ENCODE results near the gene IKZF2.

The IKZF2 gene

DNA sequence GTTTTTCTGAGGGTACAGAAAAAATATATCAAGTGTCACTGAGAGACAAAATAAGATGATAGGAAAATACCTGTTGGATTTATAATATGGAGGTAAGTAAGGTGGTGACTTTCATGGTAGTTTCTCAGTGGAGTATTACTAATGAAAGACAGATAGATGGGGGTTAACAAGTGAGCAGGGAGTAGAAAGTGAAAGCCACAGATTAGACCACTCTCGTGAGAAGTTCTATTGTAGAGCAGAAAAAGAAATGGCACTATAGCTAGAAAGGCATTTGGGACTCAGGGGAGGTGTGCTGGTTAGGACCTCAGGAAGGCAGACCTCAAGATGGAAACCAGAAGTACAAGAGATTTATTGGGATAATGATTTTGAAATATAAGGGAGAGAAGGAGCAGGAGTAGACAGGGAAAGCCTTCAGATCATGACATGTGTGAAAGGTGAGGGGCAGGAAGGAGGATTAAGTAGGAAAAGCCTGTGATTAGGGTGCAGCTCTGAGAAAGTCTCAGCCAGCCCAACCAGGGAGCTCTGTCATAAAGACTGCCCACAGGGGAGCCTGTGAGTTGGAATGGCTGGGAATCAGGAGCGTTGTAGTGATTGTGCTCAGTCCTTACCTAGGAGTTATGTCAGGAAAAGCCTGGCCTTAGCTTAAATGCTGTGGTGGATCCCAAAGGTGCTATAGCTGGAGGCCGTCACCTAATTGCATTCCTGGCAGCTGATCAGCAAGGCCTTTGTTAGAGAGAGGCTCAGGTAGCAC is 198.1 kb downstream of the IKZF2 start:
- TF ChIP-seq CTCF (IDR thresholded peaks at IDR 0.05; ENCODE audit: poor library complexity, severe bottlenecking): no peak
- no peaks in the 10 kb centered on the region for H3K27me3 ChIP-seq (ENCODE audit: insufficient read depth, poor library complexity, severe bottlenecking)
- ATAC-seq (ENCODE audit: low read depth) (no peak), DNase-seq (ENCODE audit: low spot score) (no peak)
- no peaks in the 10 kb centered on the region for H3K36me3 ChIP-seq (ENCODE audit: low read depth)
- no peak overlapping the region for H3K27ac ChIP-seq (ENCODE audit: poor library complexity, severe bottlenecking)
- no peak overlapping the region for H3K4me3 ChIP-seq (ENCODE audit: severe bottlenecking)
- peaks cover 14% of the 10 kb centered on the region for H3K4me1 ChIP-seq (ENCODE audit: insufficient read depth, poor library complexity, severe bottlenecking)
- no peaks in the 10 kb centered on the region for H3K9me3 ChIP-seq (ENCODE audit: severe bottlenecking)

- Histone ChIP-seq H3K4me1 (ENCODE audit: insufficient read depth, poor library complexity, severe bottlenecking) (no peaks in the 10 kb centered on the region), H3K4me3 (ENCODE audit: severe bottlenecking) (no peak overlapping the region), H3K27me3 (ENCODE audit: insufficient read depth, poor library complexity, severe bottlenecking) (no peaks in the 10 kb centered on the region), H3K9me3 (ENCODE audit: severe bottlenecking) (no peaks in the 10 kb centered on the region), H3K36me3 (ENCODE audit: low read depth) (no peaks in the 10 kb centered on the region), H3K27ac (ENCODE audit: poor library complexity, severe bottlenecking) (no peak overlapping the region)
- no peak for DNase-seq (ENCODE audit: low spot score)
- TF ChIP-seq CTCF (IDR thresholded peaks at IDR 0.05; ENCODE audit: poor library complexity, severe bottlenecking): no peak
- ATAC-seq (ENCODE audit: low read depth): no peak
Measured at GRCh38 chr2:212949786-212950185, 201.6 kb downstream of the IKZF2 start.
